Measurements from ENCODE around the gene DTWD1.
"Not testable (repeated sequence)": the region's sequence is repeated elsewhere in the genome, so short reads cannot be mapped to it uniquely, and the experiment has no call there.

Gene DTWD1

DNA sequence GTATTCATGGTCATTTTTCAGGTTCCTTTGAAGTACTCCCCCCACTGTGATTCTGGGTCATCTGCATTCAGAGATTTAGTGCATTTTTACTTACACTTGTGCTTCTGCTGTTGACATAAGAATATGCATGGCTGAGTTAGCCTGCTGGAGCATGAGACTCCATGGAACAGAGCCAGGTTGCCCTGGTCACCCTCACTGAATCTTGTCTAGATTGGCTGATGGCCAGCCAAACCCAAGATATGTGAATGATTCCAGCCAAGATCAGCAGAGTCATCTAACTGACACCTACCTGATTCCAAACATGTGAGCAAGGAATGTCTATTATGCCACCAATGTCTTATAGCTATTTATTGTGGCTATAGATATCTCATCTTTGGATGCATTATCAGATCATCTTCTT, 25.1 kb downstream of the DTWD1 start:
- peak; percentile 47 for DNase-seq (ENCODE audit: low read depth)

DNA sequence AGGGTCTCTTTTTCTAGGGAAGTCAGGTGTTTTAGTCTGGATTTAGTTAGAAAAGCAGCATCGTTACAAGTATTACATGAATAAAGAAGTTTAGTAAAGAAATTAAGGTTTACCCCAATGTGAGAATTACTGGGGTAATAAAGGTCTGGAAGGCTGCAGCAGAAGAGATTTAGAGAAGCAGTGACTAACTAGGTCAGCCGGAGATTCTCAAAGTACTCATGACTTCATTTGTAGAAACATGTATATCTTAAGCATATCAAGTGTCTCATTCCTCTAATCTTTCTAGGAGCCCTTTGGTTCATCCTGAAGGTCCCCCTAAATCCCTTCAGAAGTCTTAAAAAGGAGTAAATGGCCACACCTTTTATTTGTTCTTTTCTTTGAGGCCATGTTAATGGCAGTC, 26.0 kb downstream of the DTWD1 start:
- DNase-seq (ENCODE audit: low read depth), result no peak

DNA sequence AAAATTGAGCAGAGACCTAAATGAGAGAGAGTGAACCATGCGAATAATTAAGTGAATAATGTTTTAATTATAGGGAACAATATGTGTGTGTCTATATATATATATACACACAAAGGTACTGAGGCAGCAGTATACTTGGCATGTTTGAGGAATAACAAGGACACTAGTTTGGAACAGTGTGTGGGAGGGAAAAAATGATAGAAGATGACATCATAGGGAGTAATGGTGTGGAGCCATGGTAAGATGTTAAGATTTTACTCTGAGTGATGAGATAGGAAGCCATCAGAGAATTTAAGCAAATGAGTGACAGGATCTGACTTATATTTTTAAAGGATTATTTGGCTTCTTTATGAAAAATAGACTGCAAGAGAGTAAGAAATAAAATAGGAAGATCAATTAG, 29.1 kb downstream of the DTWD1 start:
- no peak for DNase-seq (ENCODE audit: low read depth)

DNA sequence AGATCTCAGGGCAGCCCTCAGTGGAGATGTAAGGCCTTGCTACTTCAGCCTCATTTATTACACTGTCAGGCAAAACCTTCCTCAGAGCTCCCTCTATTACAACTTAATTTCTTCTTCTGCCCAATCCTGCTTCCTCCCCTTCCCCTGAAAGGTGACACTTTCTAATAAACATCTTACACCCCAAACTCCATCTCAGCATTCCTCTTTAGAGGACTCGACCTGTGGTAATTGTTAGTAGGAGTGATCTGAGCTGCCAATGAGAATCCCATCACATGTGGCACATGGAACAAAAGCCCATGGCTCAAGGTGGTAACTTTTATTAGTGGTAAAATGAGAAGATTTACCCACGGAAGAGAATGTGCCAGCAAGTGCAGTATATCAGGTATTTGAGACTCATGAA, 29.8 kb downstream of the DTWD1 start:
- no peak for DNase-seq (ENCODE audit: low read depth)

DNA sequence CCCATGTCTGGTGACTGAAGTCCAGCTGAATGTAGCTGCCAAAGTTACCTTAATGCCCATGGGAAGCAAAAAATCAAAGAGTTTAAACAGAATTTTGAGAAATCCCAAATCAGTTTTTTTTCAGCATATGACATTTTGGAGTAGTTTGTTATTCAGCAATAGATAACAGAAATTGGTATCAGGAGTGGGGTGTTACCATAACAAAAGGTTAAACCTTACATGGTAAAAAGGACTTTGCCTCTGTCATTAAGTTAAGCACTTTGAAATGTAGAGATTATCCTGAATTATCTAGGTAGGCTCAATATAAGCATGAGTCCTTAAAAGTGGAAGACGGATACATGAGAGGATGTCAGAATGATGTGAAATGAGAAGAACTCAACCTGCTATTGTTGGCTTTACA, 32.1 kb downstream of the DTWD1 start:
- DNase-seq (ENCODE audit: low read depth), result no peak

DNA sequence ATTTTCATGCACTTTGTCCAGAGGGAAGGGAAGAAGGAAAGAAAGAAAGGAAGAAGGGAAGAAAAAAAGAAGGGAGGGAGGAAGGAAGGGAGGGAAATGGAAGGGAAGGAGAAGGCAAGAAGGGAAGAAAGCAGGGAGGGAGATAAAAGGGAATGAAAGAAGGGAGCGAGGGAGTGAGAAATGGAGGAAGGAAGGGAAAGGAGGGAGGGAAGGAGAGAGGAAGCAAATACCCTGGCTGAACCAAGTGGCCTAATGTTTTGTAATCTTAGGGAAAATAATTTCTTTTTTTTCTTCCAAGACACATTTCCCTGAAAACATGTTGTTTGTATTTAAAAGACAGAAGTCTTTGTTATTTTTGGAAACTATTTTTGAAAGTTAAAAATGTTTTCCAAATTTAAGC, 35.9 kb downstream of the DTWD1 start:
- DNase-seq (ENCODE audit: low read depth), result peak; percentile 18

DNA sequence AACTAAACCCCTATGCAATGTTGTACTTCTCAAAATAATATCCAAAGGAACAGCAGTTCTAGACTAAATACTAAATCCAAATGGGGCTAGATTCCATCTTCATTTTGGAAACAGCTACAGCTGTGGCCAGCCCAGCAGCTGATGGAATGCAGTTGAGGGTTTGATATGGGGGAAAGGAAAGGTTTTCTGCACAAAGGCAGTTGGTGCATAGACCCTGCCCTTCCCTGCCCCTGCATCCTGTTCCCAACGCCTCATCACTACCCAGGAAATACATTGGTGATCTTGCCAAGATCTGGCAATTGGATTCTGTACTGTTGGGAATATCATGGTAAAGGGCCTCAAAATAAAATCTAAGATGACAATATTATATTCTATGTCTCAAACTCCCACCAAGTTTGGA, 43.9 kb downstream of the DTWD1 start:
- DNase-seq (ENCODE audit: low read depth), result no peak

DNA sequence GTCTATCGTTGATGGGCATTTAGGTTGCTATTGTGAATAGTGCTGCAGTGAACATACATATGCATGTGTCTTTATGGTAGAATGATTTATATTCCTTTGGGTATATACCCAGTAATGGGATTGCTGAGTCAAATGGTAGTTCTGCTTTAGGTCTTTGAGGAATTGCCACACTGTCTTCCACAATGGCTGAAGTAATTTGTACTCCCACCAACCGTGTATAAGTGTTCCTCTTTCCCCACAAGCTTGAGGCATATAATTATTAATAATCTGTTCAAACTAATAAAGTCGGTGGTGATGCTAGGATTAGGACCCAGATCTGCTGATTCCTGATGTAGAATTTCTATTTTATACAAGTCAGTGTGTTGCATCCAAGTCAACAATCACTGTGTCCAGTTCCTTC, 45.6 kb downstream of the DTWD1 start:
- not testable (repeated sequence) for DNase-seq (ENCODE audit: low read depth)

DNA sequence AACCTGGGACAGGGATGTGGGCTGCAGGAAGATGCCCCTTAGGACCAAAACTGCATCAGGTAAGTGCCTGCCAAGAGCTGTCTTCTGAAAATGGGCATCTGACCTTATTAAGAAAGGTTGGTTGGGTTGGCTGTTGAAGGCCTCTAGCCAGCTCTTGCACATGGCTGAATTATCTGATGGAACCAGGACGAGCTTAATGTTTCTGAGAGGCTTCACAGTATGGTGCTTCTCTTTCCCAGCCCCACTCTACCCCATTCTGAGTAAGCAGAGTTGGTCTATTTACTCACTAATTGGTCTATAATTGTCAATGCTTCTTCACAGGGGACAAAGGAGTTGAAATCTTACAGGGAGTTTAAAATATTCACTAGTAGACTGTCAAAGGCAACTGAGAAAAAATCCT, 48.4 kb downstream of the DTWD1 start:
- no peak for DNase-seq (ENCODE audit: low read depth)

DNA sequence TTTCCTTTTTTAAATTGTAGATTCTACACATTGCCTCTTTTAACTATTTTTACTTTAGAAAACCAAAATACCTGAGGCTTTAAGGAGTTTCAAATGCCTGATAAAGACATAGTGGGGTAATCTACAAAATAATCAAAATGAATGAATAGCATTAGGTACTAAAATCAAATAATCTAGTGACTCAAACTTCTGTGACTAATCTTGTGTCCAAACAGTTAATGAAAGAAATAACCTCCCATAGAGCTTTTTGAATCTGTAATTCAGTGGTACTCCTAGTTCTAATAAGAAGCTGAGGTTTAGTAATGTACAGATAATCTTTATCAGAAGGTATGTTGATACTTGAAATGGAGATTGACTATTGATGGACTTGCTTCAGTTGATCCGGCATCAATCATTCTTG, 53.0 kb downstream of the DTWD1 start:
- DNase-seq (ENCODE audit: low read depth), result no peak

DNA sequence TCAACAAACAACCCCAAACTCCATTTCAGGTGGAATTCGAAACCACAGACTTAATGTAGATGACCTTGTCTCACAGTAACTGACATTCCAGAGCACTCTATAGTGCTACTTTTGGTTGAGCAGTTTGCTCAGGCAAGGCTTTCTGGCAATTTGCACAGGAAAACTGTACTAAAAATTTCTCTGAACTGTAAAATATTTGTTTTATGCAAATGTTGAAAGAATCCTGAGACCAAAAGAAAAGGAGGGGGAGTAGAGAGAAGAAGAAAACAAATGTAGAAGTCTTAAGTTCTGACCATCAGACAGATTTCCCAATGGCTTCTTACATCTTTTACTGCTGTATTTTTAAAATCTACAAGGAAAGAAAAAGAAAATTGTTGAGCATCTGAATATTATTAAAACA, 53.5 kb downstream of the DTWD1 start:
- peak; percentile 70 for DNase-seq (ENCODE audit: low read depth)

DNA sequence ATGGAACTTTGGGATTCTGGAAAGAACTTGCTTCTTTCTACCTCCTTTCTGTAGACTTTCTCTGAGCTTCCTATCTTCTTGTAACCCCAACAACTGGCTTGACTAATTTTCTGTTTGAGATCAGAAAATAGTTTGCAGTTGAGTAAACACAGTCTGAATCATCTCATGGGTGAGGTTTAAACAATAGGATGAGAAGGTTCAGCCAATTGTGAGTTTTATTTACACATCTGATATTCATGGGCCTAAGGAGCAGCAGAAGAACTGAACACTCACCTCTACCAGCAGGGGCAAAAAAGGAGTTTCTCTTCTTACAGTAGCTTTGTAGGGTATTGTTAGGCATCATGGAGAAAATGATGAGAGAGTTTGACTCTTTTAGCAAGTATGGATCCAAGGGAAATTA, 54.2 kb downstream of the DTWD1 start:
- DNase-seq (ENCODE audit: low read depth), result peak; percentile 87

DNA sequence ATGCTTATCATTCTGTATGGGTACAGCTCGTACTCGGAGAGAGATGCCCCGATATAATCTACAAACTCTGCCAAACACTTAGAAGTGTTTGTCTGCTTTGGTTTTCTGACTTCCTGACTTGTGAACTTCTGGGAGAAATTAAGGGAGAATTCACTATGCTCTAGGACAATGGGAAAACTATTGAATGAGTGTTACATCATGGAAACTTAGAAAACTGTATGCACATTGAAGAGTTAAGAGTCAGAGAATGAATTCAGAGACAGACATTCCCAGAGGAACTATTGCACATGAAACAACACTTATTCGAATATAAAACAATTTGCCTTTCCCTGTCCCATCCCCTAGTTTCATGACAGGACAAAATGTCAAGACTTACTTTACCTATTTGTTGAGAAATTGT, 57.8 kb downstream of the DTWD1 start:
- peak; percentile 9 for DNase-seq (ENCODE audit: low read depth)

DNA sequence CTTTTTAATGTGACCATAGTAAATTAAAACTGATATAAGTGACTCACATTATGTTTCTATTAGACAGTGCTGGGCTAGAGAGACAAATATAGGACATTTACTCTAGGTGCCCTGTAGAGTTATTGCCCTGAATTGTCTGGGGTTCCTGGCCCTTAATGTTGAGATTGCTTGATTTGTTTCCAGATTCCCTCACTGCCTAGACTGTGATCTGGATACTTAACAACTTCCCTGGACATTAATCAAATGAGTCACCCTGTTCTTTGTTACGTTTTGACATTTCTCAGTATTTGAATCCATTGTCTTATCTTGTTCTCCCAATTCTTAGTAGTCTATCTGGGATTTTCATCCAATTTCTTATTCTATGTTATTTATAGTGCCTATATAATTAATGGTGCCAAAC, 65.8 kb downstream of the DTWD1 start:
- DNase-seq (ENCODE audit: low read depth), result no peak

DNA sequence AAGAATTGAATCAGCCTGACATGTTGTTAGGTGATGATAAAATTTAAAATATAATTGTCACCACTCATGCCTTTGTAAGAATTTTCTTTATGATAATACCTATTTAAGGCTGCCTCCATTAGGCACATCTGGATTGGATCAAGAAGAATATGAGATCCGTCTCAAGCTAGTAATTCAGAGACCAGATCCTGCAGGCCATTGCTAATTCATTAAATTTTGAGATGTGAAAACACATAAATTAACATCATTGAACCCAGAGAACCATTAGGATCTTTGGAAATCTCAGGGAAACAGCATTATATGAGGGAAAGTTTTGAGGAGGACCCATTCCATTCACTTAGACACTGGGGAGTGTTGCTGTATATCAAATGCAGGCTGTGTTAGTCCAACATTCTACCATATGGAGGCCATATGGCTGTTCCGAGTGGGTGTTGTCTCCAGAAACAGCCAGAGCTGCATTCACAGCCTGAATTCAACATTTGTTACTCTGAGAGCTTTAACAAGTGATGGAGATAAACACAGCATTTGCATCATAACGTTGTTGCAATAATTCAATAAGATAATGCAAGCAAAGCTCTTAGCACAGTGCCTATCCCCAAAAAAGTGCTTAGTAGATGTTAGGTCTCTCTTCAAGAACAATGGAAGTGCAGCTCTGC, 67.4 kb downstream of the DTWD1 start:
- peak; percentile 71 for DNase-seq (ENCODE audit: low read depth)

DNA sequence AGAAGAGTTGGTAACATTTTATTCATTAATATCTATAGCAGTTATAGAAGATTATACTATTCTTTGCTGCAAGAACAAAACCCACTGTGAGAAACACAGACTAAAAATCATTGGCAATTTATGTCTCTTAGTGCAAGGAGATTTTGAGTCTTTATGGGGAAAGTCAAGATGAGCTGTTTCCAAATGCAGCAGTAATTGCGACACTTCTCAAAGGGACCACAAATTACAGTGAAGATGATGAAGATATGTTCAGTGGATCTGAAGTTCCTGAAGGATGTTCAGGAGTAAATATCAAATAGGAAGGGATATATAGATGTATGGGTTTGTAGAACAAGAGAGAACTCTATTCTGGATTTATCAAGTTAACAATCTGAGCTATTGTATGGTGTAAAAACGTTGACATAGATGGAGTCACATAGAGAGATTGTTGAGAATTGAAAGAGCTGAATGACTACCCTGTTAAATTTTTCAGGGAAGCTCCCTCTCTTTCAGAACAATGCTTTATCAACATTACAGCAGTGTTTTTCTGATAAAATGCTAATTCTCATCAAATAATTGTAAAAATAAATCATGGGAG, 71.8 kb downstream of the DTWD1 start:
- DNase-seq (ENCODE audit: low read depth), result peak; percentile 35

DNA sequence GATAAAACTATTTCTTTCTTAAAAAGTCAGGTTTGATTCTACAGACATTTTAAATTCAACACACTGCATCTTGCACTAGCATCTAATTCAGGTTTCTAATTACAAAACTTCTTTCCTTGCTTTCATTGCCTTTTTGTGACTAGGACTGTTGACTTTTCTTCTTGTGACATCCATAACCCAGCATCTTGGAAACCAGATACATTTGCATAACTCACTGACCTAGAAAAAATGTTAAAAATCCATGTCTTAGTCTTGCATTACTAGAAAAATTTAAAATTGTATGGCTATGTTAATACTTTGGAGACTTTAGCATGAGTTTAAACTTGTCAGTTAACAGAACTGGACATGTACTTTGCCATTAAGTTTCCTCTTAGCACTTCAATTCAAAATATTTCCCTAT, 72.7 kb downstream of the DTWD1 start:
- peak; percentile 90 for DNase-seq (ENCODE audit: low read depth)

DNA sequence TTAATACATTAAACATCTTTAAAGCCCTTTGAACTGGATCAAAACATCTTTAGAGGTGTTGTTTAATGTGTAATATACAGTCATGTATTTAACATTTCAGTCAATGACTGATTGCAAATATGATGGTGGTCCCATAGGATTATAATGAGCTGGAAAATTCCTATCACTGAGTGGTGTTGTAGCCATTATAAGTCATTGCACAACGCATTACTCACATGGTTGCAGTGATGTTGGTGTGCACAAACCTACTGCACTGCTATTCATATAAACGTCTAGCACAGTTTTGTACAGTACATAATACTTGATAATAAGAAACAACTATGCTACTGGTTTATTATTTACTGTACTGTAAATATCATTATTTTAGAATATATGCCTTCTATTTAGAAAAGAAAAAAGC, 75.6 kb downstream of the DTWD1 start:
- peak; percentile 56 for DNase-seq (ENCODE audit: low read depth)

DNA sequence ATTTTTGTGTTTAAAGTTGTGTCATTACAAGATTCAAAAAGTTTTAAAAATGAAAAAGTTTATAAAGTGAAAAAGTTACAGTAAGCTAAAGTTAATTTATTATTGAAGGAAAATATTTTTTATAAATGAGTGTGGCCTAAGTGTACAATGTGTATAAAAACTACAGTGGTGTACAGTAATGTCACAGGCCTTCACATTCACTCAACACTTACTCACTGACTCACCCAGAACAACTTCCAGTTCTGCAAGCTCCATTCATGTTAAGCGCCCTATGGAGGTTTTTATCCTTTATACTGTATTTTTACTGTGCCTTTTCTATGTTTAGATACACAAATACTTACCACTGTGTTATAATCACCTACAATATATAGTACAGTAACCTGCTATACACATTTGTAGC, 76.3 kb downstream of the DTWD1 start:
- DNase-seq (ENCODE audit: low read depth), result no peak

DNA sequence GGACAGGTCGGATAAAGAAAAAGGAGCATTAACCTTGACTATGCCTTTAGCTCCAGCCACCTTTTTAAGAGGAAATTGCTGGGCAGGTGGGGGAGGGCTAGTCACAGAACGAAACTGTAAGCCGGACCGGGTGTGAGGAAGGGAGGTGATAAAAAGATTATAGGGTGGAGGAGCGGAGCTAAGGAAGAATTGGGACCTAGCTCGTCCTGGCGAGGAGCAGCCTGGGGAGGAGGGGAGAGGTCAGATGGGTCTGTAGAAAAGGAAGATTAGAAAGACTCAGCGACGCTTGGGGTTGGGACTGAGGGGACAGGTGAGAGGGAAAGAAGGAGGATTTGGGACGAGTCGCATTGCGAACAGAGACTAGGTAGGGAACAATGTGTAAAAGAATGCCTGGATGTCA, 82.1 kb downstream of the DTWD1 start:
- not testable (repeated sequence) for DNase-seq (ENCODE audit: low read depth)
